Sciatic nerve (tissue), 2 donors: ENCODE measurements around the gene COX7B2. TPM values are rescaled to one million over a fixed set of nuclear protein-coding genes. Genes with fewer than 3 reads are reported as not detected.

Experiments used
- ATAC-seq: fragments of 200-7000 bp; cut with Tn5 transposase; one replicate; pipeline ENCODE4 v1.9.1; 2020; ENCODE audit warnings: mild to moderate bottlenecking, moderate library complexity
- DNase-seq: peaks from one replicate; pipeline ENCODE4 v3.0.0-alpha.2; 2020; ENCODE audit warnings: low spot score
- intact Hi-C: fragments of 100-400 bp; cut with DNase I; formaldehyde crosslinking; loops from one replicate; pipeline ENCODE4 v1.14.2; 2022
- total RNA-seq: library from RNA; stranded (reverse); fragmentation: NEBNext Ultra II Directional; extraction: Animal tissue kit (Norgen Biotek cat#: 25700); gene quantifications from one replicate; pipeline ENCODE4 v1.2.1, GENCODE V29; 2021
- donor health status: DM: no; HTN: no; CAD: no.
- donor health status: DM: no; HTN: no; CAD: no.

Gene COX7B2, protein sequence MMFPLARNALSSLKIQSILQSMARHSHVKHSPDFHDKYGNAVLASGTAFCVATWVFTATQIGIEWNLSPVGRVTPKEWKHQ
- not detected for total RNA-seq

- intact Hi-C loops, result no loop called here
- no peak for DNase-seq
- no peak for ATAC-seq
Measured at GRCh38 chr4:46909078-46909477, at the start of gene COX7B2. Gene COX7B2 (minus strand): TSS chr4:46909245. CDS start chr4:46735192, 174,053 bp downstream.

GRCh38 chr4:46956451-46956850, 47.4 kb upstream of the COX7B2 start:
- intact Hi-C loops, result no loop called here
- no peak for ATAC-seq
- DNase-seq, result no peak

- ATAC-seq (no peak), DNase-seq (no peak)
- intact Hi-C loops, result no loop called here
Measured at GRCh38 chr4:46955601-46956000, 46.6 kb upstream of the COX7B2 start.

DNA sequence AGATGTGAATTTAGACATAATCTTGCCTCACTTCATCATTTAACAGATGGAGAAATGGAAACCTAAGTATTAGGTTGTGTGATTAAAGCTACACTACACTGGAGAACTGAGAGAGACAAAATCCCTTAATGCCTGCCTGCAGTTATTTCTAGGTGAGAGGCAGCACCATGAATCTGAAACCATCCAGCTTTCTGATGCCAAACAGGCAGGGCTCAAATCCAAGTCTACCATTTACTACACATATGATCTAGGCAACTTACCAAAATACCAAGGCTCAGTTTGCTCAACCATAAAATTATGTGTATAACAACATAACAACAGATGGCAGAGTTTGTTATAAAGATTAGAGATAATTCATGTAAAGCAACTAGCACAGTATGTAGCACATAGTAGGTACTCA, 45.6 kb upstream of the COX7B2 start:
- intact Hi-C loops, result no loop called here
- no peak for ATAC-seq
- no peak for DNase-seq

- no peak for DNase-seq
- intact Hi-C loops, result no loop called here
- ATAC-seq, result no peak
Measured at GRCh38 chr4:46953564-46953963, 44.5 kb upstream of the COX7B2 start.

DNA sequence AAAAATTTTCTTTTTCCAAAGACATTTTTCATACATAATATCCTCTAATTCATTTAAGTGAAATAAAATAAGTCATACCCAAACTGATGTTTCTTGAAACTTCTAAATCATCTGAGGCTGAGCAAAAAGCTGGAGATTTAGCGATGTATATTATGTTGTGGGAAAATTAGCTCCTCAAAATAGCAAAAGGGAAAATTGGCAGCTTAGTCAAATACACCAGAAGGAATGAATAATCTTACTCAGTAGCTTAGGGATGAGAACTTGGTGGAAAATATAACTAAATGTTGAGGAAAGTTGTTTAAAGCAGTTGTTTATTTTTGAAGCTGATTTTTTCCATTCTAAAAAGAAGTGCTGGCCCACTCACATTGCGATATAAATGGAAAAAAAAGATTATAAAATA, 43.4 kb upstream of the COX7B2 start:
- ATAC-seq (no peak), DNase-seq (no peak)
- intact Hi-C loops, result no loop called here

GRCh38 chr4:46950826-46951225, 41.8 kb upstream of the COX7B2 start:
- DNase-seq (no peak), ATAC-seq (no peak)
- intact Hi-C loops, result no loop called here

DNA sequence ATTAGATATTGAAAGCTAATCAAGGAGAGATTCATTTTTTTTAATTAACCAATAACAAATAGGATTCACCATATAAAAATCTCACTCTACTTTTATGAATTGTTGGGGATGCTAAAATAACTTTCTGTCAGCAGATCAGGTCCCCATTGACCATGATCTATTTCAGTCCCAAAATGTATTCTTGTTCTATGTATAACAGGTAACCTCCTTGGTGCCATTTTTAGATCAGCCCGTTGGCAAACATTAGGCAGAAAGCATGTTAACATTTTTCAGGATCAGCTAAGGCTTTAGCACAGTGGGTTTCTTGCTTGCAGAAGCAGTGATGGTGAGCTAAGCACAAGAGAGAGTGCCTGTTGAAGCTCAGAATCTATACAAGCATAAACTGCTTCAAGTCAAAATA, 40.8 kb upstream of the COX7B2 start:
- DNase-seq, result no peak
- intact Hi-C loops, result no loop called here
- ATAC-seq, result no peak

GRCh38 chr4:46947541-46947940, 38.5 kb upstream of the COX7B2 start:
- intact Hi-C loops, result no loop called here
- ATAC-seq (no peak), DNase-seq (no peak)

GRCh38 chr4:46946919-46947536, 38.0 kb upstream of the COX7B2 start:
- ATAC-seq, result no peak
- intact Hi-C loops, result no loop called here
- no peak for DNase-seq

- ATAC-seq (no peak), DNase-seq (no peak)
- intact Hi-C loops, result no loop called here
Measured at GRCh38 chr4:46945062-46945461, 36.0 kb upstream of the COX7B2 start.

- ATAC-seq (no peak), DNase-seq (no peak)
- intact Hi-C loops, result no loop called here
Measured at GRCh38 chr4:46944345-46944744, 35.3 kb upstream of the COX7B2 start.

- no peak for ATAC-seq
- intact Hi-C loops, result no loop called here
- no peak for DNase-seq
Measured at GRCh38 chr4:46937493-46937892, 28.4 kb upstream of the COX7B2 start.

DNA sequence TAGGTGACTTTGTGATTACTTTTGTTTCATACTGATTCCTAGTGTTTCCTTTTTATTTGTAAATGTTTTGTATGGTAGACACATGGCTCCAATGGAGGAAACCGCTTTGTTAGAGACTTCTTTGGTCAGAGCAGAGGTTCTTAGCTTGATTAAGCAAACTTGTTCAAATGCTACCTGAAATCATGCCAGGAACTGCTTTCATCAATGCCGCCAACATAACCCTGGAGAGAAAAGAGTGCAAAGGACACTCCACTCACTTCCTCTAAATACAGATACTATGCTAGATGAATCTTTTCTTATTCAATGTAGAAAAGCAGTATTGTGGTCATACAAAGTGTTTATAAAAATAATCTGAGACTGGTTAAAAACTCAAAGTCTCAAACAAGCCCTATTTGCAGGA, 25.7 kb upstream of the COX7B2 start:
- ATAC-seq, result no peak
- intact Hi-C loops, result no loop called here
- DNase-seq, result no peak

DNA sequence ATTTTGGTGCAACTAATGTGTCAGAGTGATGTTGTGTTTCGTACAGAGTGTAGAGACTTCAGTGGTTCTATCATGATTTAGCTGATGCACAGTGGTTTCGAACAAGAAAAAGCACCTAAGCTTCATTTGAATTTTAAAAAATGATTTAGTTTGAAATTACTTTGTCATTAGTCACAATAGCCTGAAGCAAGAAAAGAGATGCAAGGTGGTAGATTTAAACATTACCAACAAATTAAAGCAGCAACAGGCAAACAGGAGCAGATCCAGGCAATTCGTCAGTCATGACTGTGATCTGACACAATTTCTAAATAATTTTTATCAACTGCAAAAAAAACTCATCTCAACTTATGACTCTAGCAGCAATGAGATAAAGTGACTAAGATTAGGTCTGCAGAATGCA, 24.6 kb upstream of the COX7B2 start:
- intact Hi-C loops, result no loop called here
- ATAC-seq (no peak), DNase-seq (no peak)

- ATAC-seq (no peak), DNase-seq (no peak)
- intact Hi-C loops, result no loop called here
Measured at GRCh38 chr4:46931981-46932380, 22.9 kb upstream of the COX7B2 start.

DNA sequence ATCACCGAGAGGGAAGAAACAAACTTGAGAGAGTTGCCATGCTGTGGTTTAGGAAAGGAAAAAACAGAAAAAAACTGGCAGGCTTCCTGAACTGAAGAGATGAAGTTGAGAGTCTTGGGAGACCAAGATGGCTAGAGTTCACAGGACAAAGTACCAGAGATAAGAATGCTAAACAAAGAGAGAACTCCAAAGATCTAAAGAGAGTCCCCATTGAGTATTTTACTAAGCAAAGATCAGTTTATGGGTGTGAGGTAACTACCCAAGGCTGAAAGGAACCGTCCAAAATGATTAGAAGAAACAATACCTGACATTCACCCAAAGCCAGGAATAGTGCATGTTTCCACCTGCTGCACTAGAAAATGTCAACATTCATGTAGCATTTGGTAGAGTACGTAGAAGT, 21.8 kb upstream of the COX7B2 start:
- no peak for DNase-seq
- intact Hi-C loops, result no loop called here
- ATAC-seq, result no peak

- intact Hi-C loops, result no loop called here
- DNase-seq (no peak), ATAC-seq (no peak)
Measured at GRCh38 chr4:46927201-46927600, 18.2 kb upstream of the COX7B2 start.

DNA sequence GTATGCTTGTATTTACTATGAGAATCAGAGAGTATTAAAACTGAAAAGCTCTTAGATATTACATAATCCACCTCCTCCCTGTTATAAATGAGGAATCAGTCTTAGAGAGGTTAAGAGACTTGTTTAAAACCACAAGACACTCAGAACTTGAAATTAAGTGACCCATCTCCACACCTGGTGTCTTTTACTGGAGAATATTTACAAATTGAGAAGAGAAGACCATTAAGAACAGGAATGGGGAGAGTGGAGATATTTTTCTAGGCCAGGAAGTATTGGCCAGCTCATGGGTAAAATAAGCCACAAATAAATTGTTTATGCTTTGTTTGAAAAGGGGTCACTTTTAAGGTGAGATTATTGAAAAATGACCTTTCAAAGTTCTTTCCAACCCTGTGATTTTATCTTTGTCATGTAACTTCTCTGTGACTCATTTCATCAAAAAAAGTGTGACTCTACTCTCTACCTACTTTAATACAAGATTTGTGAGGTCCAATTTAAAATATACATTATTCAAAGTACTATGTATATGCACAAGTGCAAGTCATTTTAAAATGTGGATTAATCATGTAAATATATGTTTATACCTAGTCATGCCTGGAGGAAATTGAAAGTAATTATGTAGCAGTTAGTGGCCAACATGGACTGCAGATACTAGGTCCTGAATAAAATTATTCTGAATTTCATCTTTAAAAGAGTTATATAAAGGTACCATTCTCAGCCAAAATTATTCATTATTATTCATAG, 15.9 kb upstream of the COX7B2 start:
- intact Hi-C loops, result no loop called here
- no peak for DNase-seq
- ATAC-seq, result no peak

DNA sequence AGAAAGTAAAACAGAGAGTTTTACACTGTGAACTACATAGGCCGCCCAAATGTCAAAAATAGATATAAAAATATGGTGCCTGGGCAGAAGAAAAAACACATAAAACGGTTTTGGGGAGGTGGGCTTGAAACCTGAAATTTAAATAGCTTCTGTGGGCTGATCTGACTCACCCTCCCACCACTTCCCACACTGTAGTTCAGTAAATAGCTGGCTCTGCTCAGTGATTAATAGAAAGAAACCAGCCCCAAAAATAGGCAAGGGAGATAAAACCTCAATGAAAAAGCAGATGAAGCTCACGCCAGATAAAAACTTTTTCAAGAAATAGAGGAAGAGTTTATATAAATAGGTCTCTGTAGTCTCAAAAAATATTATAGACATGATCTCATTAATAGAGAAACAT, 13.2 kb upstream of the COX7B2 start:
- DNase-seq (no peak), ATAC-seq (no peak)
- intact Hi-C loops, result no loop called here

DNA sequence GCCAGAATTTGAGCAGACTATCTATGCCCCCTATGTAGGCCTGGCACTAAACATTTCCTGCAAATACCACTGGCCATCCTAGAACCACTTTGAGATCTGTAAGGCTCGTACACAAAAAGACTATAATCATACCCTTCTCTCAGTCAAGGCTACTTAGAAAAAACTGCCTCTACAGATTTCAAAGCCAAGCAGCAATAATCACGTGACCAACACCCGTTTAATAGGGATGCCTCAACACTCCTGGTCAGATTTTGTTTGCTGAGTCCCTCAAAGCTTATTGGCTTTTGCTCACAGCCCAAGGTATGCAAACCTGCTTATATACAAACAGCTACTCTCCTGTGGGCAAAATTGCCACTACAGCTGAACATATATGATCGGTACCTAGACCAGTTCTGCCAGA, 897 bp downstream of the COX7B2 start:
- no peak for DNase-seq
- no peak for ATAC-seq
- intact Hi-C loops, result no loop called here
